Hematopoietic multipotent progenitor cell treated with erythropoietin and hydrocortisone succinate and interleukin-3 and kit ligand, for 4 days (in vitro differentiated cells): Measurements from ENCODE around the gene CCDC136.
A peak's percentile ranks its signal among the peaks of the same experiment; 100 is the strongest.

Experiments
- DNase-seq: peaks from one replicate; pipeline ENCODE4 v3.0.0-alpha.2; 2015

Gene CCDC136

DNA sequence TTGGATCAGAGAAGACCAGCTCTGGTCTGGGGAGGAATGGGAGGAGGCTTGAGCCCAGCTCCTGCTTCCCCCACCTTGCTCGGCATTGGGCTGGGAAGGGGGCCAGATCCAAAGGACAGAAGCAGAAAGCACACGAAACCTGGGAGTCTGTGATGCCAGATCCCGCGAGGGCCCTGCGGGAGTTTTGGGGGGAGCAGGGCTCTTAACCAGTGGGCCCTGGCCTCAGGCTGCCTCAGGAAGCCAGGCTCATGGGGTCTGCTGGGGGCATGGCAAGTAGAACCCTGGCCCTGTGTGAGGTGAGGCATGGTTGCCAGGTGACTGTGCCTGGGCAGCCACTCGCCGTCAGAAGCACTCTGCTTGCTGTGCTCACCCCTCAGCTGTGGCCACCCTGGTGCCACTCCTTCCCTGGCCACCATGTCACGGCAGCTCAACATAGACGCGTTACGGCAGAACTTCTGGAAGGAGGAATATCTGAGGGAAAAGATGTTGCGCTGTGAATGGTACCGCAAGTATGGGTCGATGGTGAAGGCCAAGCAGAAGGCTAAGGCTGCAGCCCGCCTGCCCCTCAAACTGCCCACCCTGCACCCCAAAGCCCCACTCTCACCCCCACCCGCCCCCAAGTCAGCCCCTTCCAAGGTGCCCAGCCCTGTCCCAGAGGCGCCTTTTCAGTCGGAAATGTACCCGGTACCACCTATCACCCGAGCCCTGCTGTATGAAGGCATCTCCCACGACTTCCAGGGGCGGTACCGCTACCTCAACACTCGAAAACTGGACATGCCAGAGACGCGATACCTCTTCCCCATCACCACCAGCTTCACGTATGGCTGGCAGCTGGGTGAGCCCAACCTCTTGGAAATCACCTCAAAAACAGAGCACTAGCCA, 74.5 kb downstream of the CCDC136 start:
- DNase-seq: no peak

DNA sequence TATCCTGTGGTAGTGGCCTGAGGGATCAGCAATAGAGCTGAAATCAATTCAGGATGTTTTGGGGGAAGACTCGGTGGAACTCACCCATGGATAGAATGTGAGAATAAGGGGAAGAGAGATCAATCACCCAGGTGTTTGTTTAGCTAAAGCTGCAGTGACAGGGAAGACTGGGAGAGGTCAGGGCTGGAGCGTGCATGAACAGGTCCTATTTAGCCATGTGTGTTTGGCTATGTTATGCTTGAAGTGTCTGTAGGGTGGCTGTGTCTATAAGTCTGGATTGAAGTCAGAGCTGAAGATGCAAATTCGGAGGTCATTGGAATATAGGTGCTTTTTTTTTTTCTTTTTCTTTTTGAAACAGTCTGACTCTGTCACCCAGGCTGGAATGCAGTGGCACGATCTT, 75.5 kb downstream of the CCDC136 start:
- no peak for DNase-seq

DNA sequence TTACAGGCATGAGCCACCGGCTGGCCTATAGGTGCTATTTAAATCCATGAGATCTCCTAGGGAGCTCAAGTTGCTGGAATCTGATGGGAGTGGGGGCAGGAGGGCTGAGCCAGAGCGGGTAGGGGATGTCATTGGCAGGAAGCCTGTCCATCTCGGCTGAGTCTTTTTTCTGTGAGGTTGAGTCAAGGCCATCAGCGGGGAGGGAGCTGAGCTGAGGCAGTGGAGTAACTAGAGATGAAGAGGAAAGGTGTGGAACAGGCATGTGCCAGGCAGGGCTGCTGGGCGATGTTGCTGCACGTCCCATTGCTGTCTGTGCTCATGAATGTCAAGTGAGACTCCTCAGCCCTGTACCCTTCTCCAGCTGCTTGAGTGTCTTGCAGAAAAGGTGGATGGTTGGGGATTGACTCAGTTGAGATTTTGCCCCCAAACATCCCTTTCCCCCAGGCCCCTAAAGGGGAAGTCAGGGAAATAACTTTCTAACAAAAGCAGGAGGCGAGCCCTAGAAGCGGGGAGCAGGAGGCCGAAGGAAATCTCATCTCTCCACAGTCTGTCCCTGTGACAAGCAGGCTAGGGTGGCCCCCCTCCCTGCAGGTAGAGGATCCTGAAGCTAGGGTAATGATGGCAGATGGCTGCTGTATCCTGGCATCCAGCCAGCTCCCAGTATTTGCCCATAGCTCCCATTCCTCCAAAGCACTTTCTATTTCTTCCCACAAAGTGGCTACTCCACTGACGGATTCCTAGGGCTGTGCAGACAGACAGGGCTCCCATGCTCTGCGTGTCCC, 76.3 kb downstream of the CCDC136 start:
- no peak for DNase-seq

DNA sequence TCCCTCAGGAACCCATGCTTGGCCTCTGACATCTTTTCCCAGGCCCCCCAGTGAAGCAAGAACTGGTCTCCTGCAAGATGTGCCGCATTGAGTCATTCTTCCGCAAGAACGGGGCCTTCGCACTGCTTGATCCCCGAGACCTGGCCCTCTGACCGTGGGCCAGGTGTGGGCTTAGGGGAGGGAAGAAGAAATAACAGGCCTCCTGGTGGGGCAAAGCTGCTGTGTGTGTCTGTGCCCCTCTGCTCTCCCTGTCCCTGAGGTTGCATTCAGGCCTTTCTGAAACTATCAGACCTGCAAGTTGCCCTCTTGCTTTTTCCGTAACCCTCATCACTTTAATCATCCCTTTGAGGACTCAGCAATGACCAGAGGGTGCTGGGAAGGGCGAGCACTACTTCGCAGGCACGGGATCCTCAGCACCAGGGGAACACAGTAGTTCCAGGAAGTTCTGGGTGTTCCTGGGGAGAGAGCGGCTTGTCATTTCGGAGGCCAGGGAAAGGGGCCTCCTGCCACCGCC, 76.9 kb downstream of the CCDC136 start:
- DNase-seq: no peak

DNA sequence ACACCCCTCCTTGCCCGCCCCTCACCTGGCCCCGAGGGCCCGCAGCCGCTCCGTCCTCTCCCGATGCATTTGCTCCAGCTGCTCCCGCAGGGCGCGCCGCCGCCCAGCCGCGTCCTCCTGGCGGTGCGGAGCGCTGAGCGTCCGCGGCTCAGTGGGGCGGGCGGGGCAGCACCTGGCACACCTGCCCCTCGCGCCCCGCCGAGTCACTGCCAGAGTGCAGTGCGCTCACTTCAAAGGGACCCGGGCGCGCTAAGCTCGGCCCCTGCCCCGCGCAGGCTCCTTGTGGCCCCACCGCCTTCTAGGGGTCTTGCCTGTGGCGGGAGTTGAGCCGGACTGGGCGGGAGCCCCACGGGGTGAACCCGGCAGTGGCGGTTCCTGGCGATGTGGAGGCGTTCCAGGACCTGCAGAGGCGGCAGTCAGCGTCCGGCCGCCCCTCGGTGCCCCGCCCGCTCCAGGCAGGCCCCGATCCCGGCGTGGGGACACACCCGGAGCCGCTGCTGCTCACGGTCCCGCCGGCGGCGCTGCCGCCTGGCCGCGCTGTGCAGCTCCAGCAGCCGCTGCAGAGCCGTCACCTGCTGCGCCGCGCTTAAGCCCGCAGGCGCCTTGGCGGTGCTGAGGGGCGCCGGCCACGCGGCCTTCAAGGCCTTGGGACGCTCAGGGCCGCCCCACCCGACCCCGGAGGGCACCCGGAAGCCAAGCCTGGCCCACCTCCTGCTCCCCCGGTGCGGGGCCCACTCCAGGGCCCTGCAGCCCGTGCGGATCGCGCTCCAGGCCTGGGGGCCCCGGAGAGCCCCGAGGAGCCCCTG, 77.6 kb downstream of the CCDC136 start:
- DNase-seq: peak; percentile 82

DNA sequence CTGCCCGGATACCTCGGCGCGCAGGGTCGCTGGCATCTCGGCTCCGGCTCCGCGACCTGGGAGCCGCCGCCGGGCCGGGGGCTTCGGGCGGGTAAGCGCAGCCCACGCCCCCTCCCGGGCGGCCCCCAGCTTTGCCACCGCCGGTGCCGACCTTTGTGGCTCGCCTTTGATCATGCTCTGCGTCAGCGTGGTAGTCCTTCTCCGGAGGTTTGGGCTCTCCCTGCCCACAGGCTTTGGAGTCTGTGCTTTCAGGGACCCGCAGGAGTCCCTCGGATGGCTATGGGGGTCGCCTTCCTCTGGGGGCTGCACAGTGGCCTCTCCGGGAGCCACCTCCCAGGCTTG, 78.1 kb downstream of the CCDC136 start:
- DNase-seq: no peak

DNA sequence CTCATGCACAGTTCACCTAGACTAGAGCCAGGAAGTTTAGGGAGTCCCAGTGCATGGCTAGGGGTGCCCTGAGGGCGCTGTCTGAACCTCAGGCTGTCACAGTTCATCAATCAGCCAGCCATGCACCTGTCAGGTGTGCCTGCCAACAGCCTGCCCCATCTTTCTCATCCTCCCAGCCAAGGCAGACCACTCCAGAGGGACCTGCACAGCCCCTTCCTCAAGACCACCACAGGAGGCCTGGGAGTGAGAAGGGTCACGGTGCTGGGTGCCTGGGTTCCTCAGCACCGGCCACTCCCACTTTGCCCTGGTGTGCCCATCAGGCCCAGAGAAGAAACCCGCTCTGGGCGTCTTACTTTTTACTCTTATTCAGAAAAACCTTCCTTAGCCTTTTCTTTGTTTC, 79.3 kb downstream of the CCDC136 start:
- no peak for DNase-seq
